CD14-positive monocyte (primary cell): ENCODE data around the gene S1PR4. TPM values are rescaled to one million over a fixed set of nuclear protein-coding genes. Genes with fewer than 3 reads are reported as not detected.

ENCODE experiments used
- DNase-seq, 3 donors: peaks; one replicate each; pipeline ENCODE4 v3.0.0-alpha.2; 2011 to 2022
- H2AFZ ChIP-seq: 2 replicates; pipeline ENCODE4 v1.6.0; 2012; ENCODE audit warnings: mild to moderate bottlenecking, low read depth, low read length, inconsistent platforms; ENCODE audit not compliant: insufficient read depth, poor library complexity, severe bottlenecking
- H3K27ac ChIP-seq, 2 donors: 1 replicate in 1 of 2; 2 replicates in 1 of 2; pipeline ENCODE4 v1.5.1; 2012 to 2013; ENCODE audit warnings: low read length in 2 of 2, control low read depth in 1 of 2, inconsistent platforms in 1 of 2, low read depth in 1 of 2, mild to moderate bottlenecking in 1 of 2
- H3K27me3 ChIP-seq, 2 donors: one replicate each; pipeline versions ENCODE4 v1.6.0 to v1.6.1; 2011 to 2013; ENCODE audit warnings: low read length in 2 of 2; ENCODE audit not compliant: control insufficient read depth in 2 of 2, insufficient read depth in 2 of 2
- H3K36me3 ChIP-seq, 2 donors: replicated peaks in 1 of 2; 1 replicate in 1 of 2; 2 replicates in 1 of 2; pipeline versions ENCODE4 v1.5.1 to v1.6.1; 2012 to 2013; ENCODE audit warnings: low read length in 2 of 2, control low read depth in 1 of 2, inconsistent platforms in 1 of 2, mild to moderate bottlenecking in 1 of 2; ENCODE audit not compliant: insufficient read depth in 2 of 2, control insufficient read depth in 1 of 2
- H3K4me1 ChIP-seq, 2 donors: 1 replicate in 1 of 2; 2 replicates in 1 of 2; pipeline versions ENCODE4 v1.5.1 to v1.6.1; 2012 to 2013; ENCODE audit warnings: low read length in 2 of 2, control low read depth in 1 of 2, inconsistent platforms in 1 of 2, mild to moderate bottlenecking in 1 of 2, moderate library complexity in 1 of 2; ENCODE audit not compliant: insufficient read depth in 2 of 2, control insufficient read depth in 1 of 2
- H3K4me2 ChIP-seq: replicated peaks from 2 replicates; pipeline ENCODE3; 2012; ENCODE audit warnings: low read length, moderate library complexity, mild to moderate bottlenecking; ENCODE audit not compliant: poor library complexity, severe bottlenecking; ENCODE audit errors: extremely low read depth
- H3K4me3 ChIP-seq, 3 experiments: fragments of 200-600 bp in 1 of 3; sonication (generic) in 1 of 3; replicated peaks in 1 of 3; 1 replicate in 2 of 3; 2 replicates in 1 of 3; pipeline ENCODE4 v1.5.1; 2011 to 2013; ENCODE audit warnings: low read length in 3 of 3, mild to moderate bottlenecking in 3 of 3, control low read depth in 2 of 3, low read depth in 2 of 3, inconsistent platforms in 1 of 3, moderate library complexity in 1 of 3
- H3K79me2 ChIP-seq: 2 replicates; pipeline ENCODE4 v1.6.0; 2012; ENCODE audit warnings: mild to moderate bottlenecking, control low read depth, inconsistent platforms, low read length, moderate library complexity; ENCODE audit not compliant: insufficient read depth
- H3K9ac ChIP-seq: 2 replicates; pipeline ENCODE4 v1.6.0; 2017; ENCODE audit warnings: low read length, mild to moderate bottlenecking; ENCODE audit not compliant: insufficient read depth, poor library complexity, severe bottlenecking
- H3K9me3 ChIP-seq, 2 donors: replicated peaks in 1 of 2; 1 replicate in 1 of 2; 2 replicates in 1 of 2; pipeline versions ENCODE4 v1.5.1 to v1.6.1; 2012 to 2013; ENCODE audit warnings: low read length in 2 of 2, control low read depth in 1 of 2; ENCODE audit not compliant: control insufficient read depth in 1 of 2, insufficient read depth in 1 of 2
- H4K20me1 ChIP-seq: 2 replicates; pipeline ENCODE4 v1.6.0; 2012; ENCODE audit warnings: mild to moderate bottlenecking, low read length, control low read depth, moderate library complexity; ENCODE audit not compliant: insufficient read depth
- H3K27ac Mint-ChIP-seq, 7 donors: one replicate each; pipeline ENCODE4 v1.8.0; 2020; ENCODE audit warnings: mild to moderate bottlenecking in 7 of 7, mixed read lengths in 7 of 7, moderate library complexity in 6 of 7, inconsistent platforms in 2 of 7
- H3K27me3 Mint-ChIP-seq, 3 donors: one replicate each; pipeline ENCODE4 v1.8.0; 2021 to 2022; ENCODE audit warnings: low read depth in 3 of 3, mild to moderate bottlenecking in 3 of 3, mixed read lengths in 3 of 3, moderate library complexity in 3 of 3, inconsistent platforms in 1 of 3
- H3K36me3 Mint-ChIP-seq, 2 donors: one replicate each; pipeline ENCODE4 v1.8.0; 2020; ENCODE audit warnings: mixed read lengths in 2 of 2, inconsistent platforms in 1 of 2, mild to moderate bottlenecking in 1 of 2
- H3K4me1 Mint-ChIP-seq: one replicate; pipeline ENCODE4 v1.8.0; 2020; ENCODE audit warnings: mild to moderate bottlenecking, mixed read lengths
- H3K4me3 Mint-ChIP-seq, 2 donors: one replicate each; pipeline ENCODE4 v1.8.0; 2020; ENCODE audit warnings: mild to moderate bottlenecking in 2 of 2, mixed read lengths in 2 of 2, moderate library complexity in 1 of 2
- H3K9me3 Mint-ChIP-seq, 7 donors: one replicate each; pipeline ENCODE4 v1.8.0; 2020 to 2022; ENCODE audit warnings: mixed read lengths in 7 of 7, mild to moderate bottlenecking in 6 of 7, moderate library complexity in 6 of 7, inconsistent platforms in 2 of 7
- CTCF ChIP-seq: fragments of 200-600 bp; IDR thresholded peaks from one replicate; pipeline ENCODE4 v1.8.0; 2022; ENCODE audit warnings: antibody characterized with exemption, mild to moderate bottlenecking
- WGBS: methylation state at CpG from one replicate; pipeline ENCODE4 v1.1.5; 2013; ENCODE audit warnings: missing lambda C conversion rate; ENCODE audit not compliant: insufficient coverage; 5-methylcytosine and 5-hydroxymethylcytosine counted together
- intact Hi-C, 2 donors: fragments of 100-400 bp; cut with micrococcal nuclease; formaldehyde crosslinking; loops; one replicate each; pipeline versions ENCODE4 v1.15.0 to v1.15.1; 2023
- polyA plus RNA-seq, 3 donors: library from polyadenylated mRNA; depleted of rRNA in 1 of 3; unstranded in 2 of 3; stranded (reverse) in 1 of 3; fragments of 300-500 nt in 2 of 3; fragments of >200 nt in 1 of 3; fragmentation: Illumina TruSeq in 2 of 3; gene quantifications; 1 replicate in 2 of 3; 2 replicates in 1 of 3; pipeline ENCODE4 v1.2.3, GENCODE V29; 2012 to 2021

S1PR4 gene
- polyA plus RNA-seq, 3 donors: 28.5 to 131 (median 105) TPM

GRCh38 chr19:3148503-3148902 is 30.1 kb upstream of the S1PR4 start:
- Histone ChIP-seq H3K27me3 (no peaks in the 10 kb centered on the region), H3K4me3 (no peak overlapping the region), H2AFZ (no peak overlapping the region), H3K36me3 (peaks cover 49 to 59% of the 10 kb centered on the region in 2 donors), H3K4me2 (no peak overlapping the region), H3K4me1 (peaks cover 25 to 30% of the 10 kb centered on the region in 2 donors), H4K20me1 (peaks cover 70% of the 10 kb centered on the region), H3K9me3 (no peaks in the 10 kb centered on the region), H3K27ac (no peak overlapping the region), H3K9ac (no peak overlapping the region), H3K79me2 (peaks cover 43% of the 10 kb centered on the region)
- Mint-ChIP-seq H3K9me3 (no peaks in the 10 kb centered on the region), H3K27ac (no peak overlapping the region), H3K27me3 (peaks cover 0 to 4% (median 0%) of the 10 kb centered on the region in 3 donors), H3K4me3 (no peak overlapping the region), H3K4me1 (peaks cover 19% of the 10 kb centered on the region), H3K36me3 (peaks cover 27 to 37% of the 10 kb centered on the region in 2 donors)
- WGBS: 99% methylated on average over 20 of the region's 20 CpGs
- intact Hi-C loops: loop anchor here in 1 of 2 donors (5.0 kb wide), 1 partner anchor 34 kb away; no protein-coding TSS in a partner anchor
- TF ChIP-seq CTCF: no peak
- no peak for DNase-seq

GRCh38 chr19:3149089-3149488 is 29.5 kb upstream of the S1PR4 start:
- Histone ChIP-seq H3K79me2 (peaks cover 40% of the 10 kb centered on the region), H3K9me3 (no peaks in the 10 kb centered on the region), H2AFZ (no peak overlapping the region), H4K20me1 (peaks cover 76% of the 10 kb centered on the region), H3K4me3 (no peak overlapping the region), H3K27me3 (no peaks in the 10 kb centered on the region), H3K27ac (no peak overlapping the region), H3K9ac (no peak overlapping the region), H3K4me2 (no peak overlapping the region), H3K36me3 (peaks cover 50 to 62% of the 10 kb centered on the region in 2 donors), H3K4me1 (peaks cover 20 to 30% of the 10 kb centered on the region in 2 donors)
- H3K27ac Mint-ChIP-seq: no peak overlapping the region
- WGBS: 97% methylated on average over 6 of the region's 6 CpGs
- intact Hi-C loops: loop anchor here in 1 of 2 donors (5.0 kb wide), 1 partner anchor 33 kb away; no protein-coding TSS in a partner anchor
- no peak overlapping the region for H3K4me3 Mint-ChIP-seq
- H3K27me3 Mint-ChIP-seq: peaks cover 0 to 4% (median 0%) of the 10 kb centered on the region in 3 donors
- no peaks in the 10 kb centered on the region for H3K9me3 Mint-ChIP-seq
- peaks cover 27 to 37% of the 10 kb centered on the region in 2 donors for H3K36me3 Mint-ChIP-seq
- TF ChIP-seq CTCF: no peak
- peaks cover 17% of the 10 kb centered on the region for H3K4me1 Mint-ChIP-seq
- no peak for DNase-seq
